ENCODE measurements around the gene LY6G5B. TPM values are rescaled to one million over a fixed set of nuclear protein-coding genes. Genes with fewer than 3 reads are reported as not detected.

LY6G5B gene
- total RNA-seq, 1 donor from 2014 or later: 2.8 TPM

- H3K4me1 ChIP-seq: no peaks in the 10 kb centered on the region
- H3K9me3 Mint-ChIP-seq: no peaks in the 10 kb centered on the region
- no peaks in the 10 kb centered on the region for H3K9me3 ChIP-seq (ENCODE audit: low read depth)
- H3K4me1 Mint-ChIP-seq: peaks cover 3% of the 10 kb centered on the region
- H4K20me1 ChIP-seq (ENCODE audit: low read depth): peaks cover 3% of the 10 kb centered on the region
- H3K36me3 Mint-ChIP-seq: peaks cover 32% of the 10 kb centered on the region
- H3K27ac Mint-ChIP-seq: no peak overlapping the region
- H3K4me3 Mint-ChIP-seq: no peak overlapping the region
- H3F3A ChIP-seq (ENCODE audit: low read depth): no peaks in the 10 kb centered on the region
- H3K27me3 Mint-ChIP-seq (ENCODE audit: insufficient read depth, low read depth): no peaks in the 10 kb centered on the region
- no peak overlapping the region for H3K4me2 ChIP-seq
- no peaks in the 10 kb centered on the region for H3K79me2 ChIP-seq (ENCODE audit: low read depth)
- TF ChIP-seq EZH2phosphoT487 (IDR thresholded peaks at IDR 0.05): no peak
- TF ChIP-seq CTCF (IDR thresholded peaks at IDR 0.05): no peak
- no peak for TF ChIP-seq EZH2 (IDR thresholded peaks at IDR 0.05)
- no peak overlapping the region for H3K9ac ChIP-seq
- H3K27me3 ChIP-seq: no peaks in the 10 kb centered on the region
- no peak overlapping the region for H3K4me3 ChIP-seq
- DNase-seq (ENCODE audit: low spot score): no peak
- H3K36me3 ChIP-seq: no peaks in the 10 kb centered on the region
- no peak overlapping the region for H2AFZ ChIP-seq (replicated peaks)
- H3K27ac ChIP-seq: no peak overlapping the region
These were observed 21.9 kb downstream of the LY6G5B start for GRCh38 chr6:31691564-31692108.

DNA sequence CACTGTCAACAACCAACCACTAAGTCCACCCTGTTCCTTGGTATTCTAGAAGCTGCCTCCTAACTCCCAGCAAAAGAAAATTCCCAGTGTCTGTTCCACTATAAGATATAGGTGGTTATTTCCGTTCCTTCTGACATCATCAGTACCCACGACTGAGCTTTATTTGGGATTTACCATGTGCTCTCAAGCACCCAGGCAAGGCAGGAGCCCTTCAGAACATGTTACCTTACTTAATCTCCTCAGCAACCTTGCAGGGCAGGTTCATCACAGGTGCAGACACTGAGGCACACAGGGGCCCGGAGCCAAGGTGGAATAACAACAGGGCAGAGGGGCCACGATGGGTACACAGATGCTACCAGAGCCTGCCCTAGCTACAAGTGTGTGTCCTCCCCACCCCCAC, 22.6 kb downstream of the LY6G5B start:
- Histone ChIP-seq H3K9ac (no peak overlapping the region), H3K4me1 (no peaks in the 10 kb centered on the region), H4K20me1 (ENCODE audit: low read depth) (peaks cover 3% of the 10 kb centered on the region), H3F3A (ENCODE audit: low read depth) (no peaks in the 10 kb centered on the region), H3K36me3 (no peaks in the 10 kb centered on the region), H3K27ac (no peak overlapping the region), H3K4me3 (no peak overlapping the region), H3K79me2 (ENCODE audit: low read depth) (no peaks in the 10 kb centered on the region), H3K9me3 (ENCODE audit: low read depth) (no peaks in the 10 kb centered on the region), H2AFZ (replicated peaks) (no peak overlapping the region), H3K27me3 (no peaks in the 10 kb centered on the region), H3K4me2 (no peak overlapping the region)
- Mint-ChIP-seq H3K27ac (no peak overlapping the region), H3K9me3 (no peaks in the 10 kb centered on the region), H3K27me3 (ENCODE audit: insufficient read depth, low read depth) (no peaks in the 10 kb centered on the region), H3K36me3 (peaks cover 33% of the 10 kb centered on the region), H3K4me3 (no peak overlapping the region), H3K4me1 (peaks cover 3% of the 10 kb centered on the region)
- no peak for DNase-seq (ENCODE audit: low spot score)
- TF ChIP-seq EZH2 (IDR thresholded peaks at IDR 0.05) (no peak), CTCF (IDR thresholded peaks at IDR 0.05) (no peak), EZH2phosphoT487 (IDR thresholded peaks at IDR 0.05) (no peak)

DNA sequence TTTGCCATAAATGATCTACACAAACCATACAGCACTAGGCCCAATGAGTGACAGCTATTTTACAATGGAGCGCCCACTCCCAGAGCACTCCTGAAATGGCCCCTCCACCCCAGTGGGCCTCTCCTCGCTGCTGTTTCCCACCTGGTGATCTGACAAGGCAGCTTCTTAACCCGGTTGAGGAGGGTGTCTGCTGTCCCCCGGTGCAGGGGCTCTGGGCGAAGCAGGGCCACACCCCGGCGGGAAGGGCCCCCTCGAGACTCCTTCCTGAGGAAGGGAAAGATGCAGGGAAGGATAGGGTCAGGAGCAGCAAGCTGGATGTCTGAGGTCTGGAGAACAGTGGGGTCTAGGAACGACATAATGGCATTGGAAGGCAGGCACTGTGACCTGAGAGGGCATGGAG, 23.1 kb downstream of the LY6G5B start:
- H3K79me2 ChIP-seq (ENCODE audit: low read depth): no peaks in the 10 kb centered on the region
- H3K27me3 Mint-ChIP-seq (ENCODE audit: insufficient read depth, low read depth): no peaks in the 10 kb centered on the region
- no peak overlapping the region for H3K27ac ChIP-seq
- H3K9ac ChIP-seq: no peak overlapping the region
- no peak overlapping the region for H3K27ac Mint-ChIP-seq
- H3K27me3 ChIP-seq: no peaks in the 10 kb centered on the region
- H2AFZ ChIP-seq (replicated peaks): no peak overlapping the region
- peaks cover 32% of the 10 kb centered on the region for H3K36me3 Mint-ChIP-seq
- DNase-seq (ENCODE audit: low spot score): no peak
- H3K4me1 ChIP-seq: no peaks in the 10 kb centered on the region
- H4K20me1 ChIP-seq (ENCODE audit: low read depth): peaks cover 3% of the 10 kb centered on the region
- peaks cover 2% of the 10 kb centered on the region for H3K4me1 Mint-ChIP-seq
- H3K9me3 Mint-ChIP-seq: no peaks in the 10 kb centered on the region
- no peak overlapping the region for H3K4me3 Mint-ChIP-seq
- no peaks in the 10 kb centered on the region for H3K36me3 ChIP-seq
- H3F3A ChIP-seq (ENCODE audit: low read depth): no peaks in the 10 kb centered on the region
- TF ChIP-seq EZH2 (IDR thresholded peaks at IDR 0.05) (no peak), CTCF (IDR thresholded peaks at IDR 0.05) (no peak), EZH2phosphoT487 (IDR thresholded peaks at IDR 0.05) (no peak)
- no peaks in the 10 kb centered on the region for H3K9me3 ChIP-seq (ENCODE audit: low read depth)
- H3K4me3 ChIP-seq: no peak overlapping the region
- H3K4me2 ChIP-seq: no peak overlapping the region

Data from neural progenitor cell (in vitro differentiated cells).